NAMALWA (cell line): ENCODE data around the gene GRIK5.
A peak's percentile ranks its signal among the peaks of the same experiment; 100 is the strongest.
"Not testable (repeated sequence)": the region's sequence is repeated elsewhere in the genome, so short reads cannot be mapped to it uniquely, and the experiment has no call there.

ENCODE experiments used
- DNase-seq: peaks from one replicate; pipeline ENCODE4 v3.0.0-alpha.2; 2015; ENCODE audit warnings: low spot score

GRIK5 gene

GRCh38 chr19:42010245-42011126, 59.5 kb downstream of the GRIK5 start:
- peak; percentile 45 for DNase-seq

GRCh38 chr19:42006569-42006968, 63.4 kb downstream of the GRIK5 start:
- DNase-seq: no peak

GRCh38 chr19:42005504-42005903, 64.5 kb downstream of the GRIK5 start:
- no peak for DNase-seq

GRCh38 chr19:42003506-42004294, 66.3 kb downstream of the GRIK5 start:
- no peak for DNase-seq

GRCh38 chr19:41999878-42000208, 70.2 kb downstream of the GRIK5 start:
- no peak for DNase-seq

- no peak for DNase-seq
These were observed 70.7 kb downstream of the GRIK5 start for GRCh38 chr19:41999071-41999877.

GRCh38 chr19:41998246-41999020, 71.6 kb downstream of the GRIK5 start:
- DNase-seq: peak; percentile 44

GRCh38 chr19:41997851-41998229, 72.2 kb downstream of the GRIK5 start:
- peak; percentile 55 for DNase-seq

- peak; percentile 40 for DNase-seq
These were observed 72.7 kb downstream of the GRIK5 start for GRCh38 chr19:41997121-41997850.

- DNase-seq: peak; percentile 53
These were observed 73.8 kb downstream of the GRIK5 start for GRCh38 chr19:41995959-41996797.

- DNase-seq: no peak
These were observed 74.7 kb downstream of the GRIK5 start for GRCh38 chr19:41994994-41995958.

GRCh38 chr19:41994521-41994971, 75.5 kb downstream of the GRIK5 start:
- DNase-seq: peak; percentile 22

GRCh38 chr19:41993612-41994483, 76.2 kb downstream of the GRIK5 start, which contains the start of gene ATP1A3:
ATP1A3 (minus strand) TSS chr19:41994230; CDS start chr19:41994076, 154 bp downstream.
- peak; percentile 89 for DNase-seq

GRCh38 chr19:41991925-41992569, 78.0 kb downstream of the GRIK5 start:
- DNase-seq: not testable (repeated sequence)

- DNase-seq: no peak
These were observed 79.0 kb downstream of the GRIK5 start for GRCh38 chr19:41991025-41991424.

GRCh38 chr19:41990615-41991014, 79.4 kb downstream of the GRIK5 start:
- no peak for DNase-seq

- DNase-seq: no peak
These were observed 80.0 kb downstream of the GRIK5 start for GRCh38 chr19:41990028-41990427.
